AG04450 (cell line): ENCODE data around the gene CYP26B1. TPM values are rescaled to one million over a fixed set of nuclear protein-coding genes. Genes with fewer than 3 reads are reported as not detected.

ENCODE experiments used
- CTCF ChIA-PET: fragments of 300-600, 350-600 bp; formaldehyde crosslinking; extraction: SDS; loops from one replicate; lab custom pipeline; 2022; ENCODE audit warnings: antibody characterized with exemption, inconsistent platforms; lab: Charles Lee
- POLR2A ChIA-PET: fragments of 350-600 bp; formaldehyde crosslinking; extraction: SDS; loops from one replicate; lab custom pipeline; 2021; ENCODE audit warnings: antibody characterized with exemption, inconsistent platforms; lab: Yijun Ruan, JAX
- DNase-seq: peaks from one replicate; pipeline ENCODE4 v3.0.0-alpha.2; 2011; ENCODE audit warnings: low read depth, low spot score
- H3K27ac ChIP-seq: one replicate; pipeline ENCODE4 v1.5.1; 2012; ENCODE audit warnings: low read depth, low read length, control low read depth
- H3K27me3 ChIP-seq: one replicate; pipeline ENCODE4 v1.6.0; 2012; ENCODE audit warnings: low read length; ENCODE audit not compliant: control insufficient read depth, insufficient read depth
- H3K4me3 ChIP-seq: 2 replicates; pipeline ENCODE4 v1.5.1; 2011; ENCODE audit warnings: mild to moderate bottlenecking, low read depth, low read length, control low read depth
- H3K9me3 ChIP-seq: 2 replicates; pipeline ENCODE4 v1.5.1; 2012; ENCODE audit warnings: low read length; ENCODE audit not compliant: control insufficient read depth, insufficient read depth
- polyA plus RNA-seq: library from polyadenylated mRNA; depleted of rRNA; stranded (reverse); fragments of >200 nt; gene quantifications from 2 replicates; pipeline ENCODE4 v1.2.3, GENCODE V29; 2011
- TF ChIP-seq, protein P1 (sequence below): IDR thresholded peaks from 2 replicates; pipeline ENCODE4 v1.5.1; 2011; ENCODE audit warnings: low read depth, low read length, control low read depth, inconsistent platforms

Gene CYP26B1
- polyA plus RNA-seq, 1 experiment, result 0.01 TPM

GRCh38 chr2:72141881-72142451 is 5.7 kb downstream of the CYP26B1 start:
- H3K4me3 ChIP-seq, result no peak overlapping the region
- DNase-seq, result no peak
- H3K27me3 ChIP-seq, result peaks cover 70% of the 10 kb centered on the region
- H3K9me3 ChIP-seq, result peaks cover 18% of the 10 kb centered on the region
- H3K27ac ChIP-seq, result no peak overlapping the region
- ChIA-PET CTCF (no interaction called here), POLR2A (no interaction called here)
- TF ChIP-seq, protein P1, sequence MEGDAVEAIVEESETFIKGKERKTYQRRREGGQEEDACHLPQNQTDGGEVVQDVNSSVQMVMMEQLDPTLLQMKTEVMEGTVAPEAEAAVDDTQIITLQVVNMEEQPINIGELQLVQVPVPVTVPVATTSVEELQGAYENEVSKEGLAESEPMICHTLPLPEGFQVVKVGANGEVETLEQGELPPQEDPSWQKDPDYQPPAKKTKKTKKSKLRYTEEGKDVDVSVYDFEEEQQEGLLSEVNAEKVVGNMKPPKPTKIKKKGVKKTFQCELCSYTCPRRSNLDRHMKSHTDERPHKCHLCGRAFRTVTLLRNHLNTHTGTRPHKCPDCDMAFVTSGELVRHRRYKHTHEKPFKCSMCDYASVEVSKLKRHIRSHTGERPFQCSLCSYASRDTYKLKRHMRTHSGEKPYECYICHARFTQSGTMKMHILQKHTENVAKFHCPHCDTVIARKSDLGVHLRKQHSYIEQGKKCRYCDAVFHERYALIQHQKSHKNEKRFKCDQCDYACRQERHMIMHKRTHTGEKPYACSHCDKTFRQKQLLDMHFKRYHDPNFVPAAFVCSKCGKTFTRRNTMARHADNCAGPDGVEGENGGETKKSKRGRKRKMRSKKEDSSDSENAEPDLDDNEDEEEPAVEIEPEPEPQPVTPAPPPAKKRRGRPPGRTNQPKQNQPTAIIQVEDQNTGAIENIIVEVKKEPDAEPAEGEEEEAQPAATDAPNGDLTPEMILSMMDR, result no peak

DNA sequence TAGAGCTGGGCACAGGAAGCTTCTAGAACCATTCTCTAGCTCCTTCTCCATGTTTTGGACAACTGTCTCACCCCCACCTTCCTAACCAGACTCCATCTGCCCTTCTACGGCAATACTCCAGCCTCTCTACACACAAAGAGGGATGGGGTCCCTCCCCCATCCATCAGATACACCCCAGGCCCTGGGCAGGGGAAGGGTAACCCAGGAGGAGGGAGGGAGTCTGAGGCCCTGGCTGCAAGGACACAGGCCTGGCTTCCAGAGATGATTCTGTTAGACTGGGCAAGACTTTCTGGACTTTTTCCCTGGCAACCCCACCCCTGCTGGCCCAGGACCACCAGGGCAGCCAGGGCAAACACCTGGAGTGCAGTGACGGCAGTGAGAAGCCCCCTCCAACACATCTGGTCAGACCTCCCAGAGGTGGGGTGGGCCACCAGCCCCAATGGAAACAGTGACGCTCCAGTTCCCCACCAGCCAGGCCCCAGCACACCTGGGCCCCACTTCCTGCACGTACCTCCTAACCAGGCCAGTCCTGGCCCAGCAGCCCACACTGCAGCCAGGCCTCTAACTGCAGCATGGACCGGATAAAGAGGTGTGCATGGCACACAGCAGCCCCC is 6.5 kb downstream of the CYP26B1 start:
- no peak for DNase-seq
- TF ChIP-seq, protein P1, result no peak
- POLR2A ChIA-PET, result no interaction called here
- Histone ChIP-seq H3K27ac (no peak overlapping the region), H3K4me3 (no peak overlapping the region), H3K9me3 (peaks cover 10% of the 10 kb centered on the region), H3K27me3 (peaks cover 61% of the 10 kb centered on the region)
- CTCF ChIA-PET, result no interaction called here

- H3K27ac ChIP-seq, result no peak overlapping the region
- peaks cover 9% of the 10 kb centered on the region for H3K9me3 ChIP-seq
- H3K27me3 ChIP-seq, result peaks cover 56% of the 10 kb centered on the region
- no peak for DNase-seq
- POLR2A ChIA-PET, result no interaction called here
- H3K4me3 ChIP-seq, result no peak overlapping the region
- TF ChIP-seq, protein P1, result no peak
- CTCF ChIA-PET, result no interaction called here
Measured at GRCh38 chr2:72140621-72140960, 7.1 kb downstream of the CYP26B1 start.

DNA sequence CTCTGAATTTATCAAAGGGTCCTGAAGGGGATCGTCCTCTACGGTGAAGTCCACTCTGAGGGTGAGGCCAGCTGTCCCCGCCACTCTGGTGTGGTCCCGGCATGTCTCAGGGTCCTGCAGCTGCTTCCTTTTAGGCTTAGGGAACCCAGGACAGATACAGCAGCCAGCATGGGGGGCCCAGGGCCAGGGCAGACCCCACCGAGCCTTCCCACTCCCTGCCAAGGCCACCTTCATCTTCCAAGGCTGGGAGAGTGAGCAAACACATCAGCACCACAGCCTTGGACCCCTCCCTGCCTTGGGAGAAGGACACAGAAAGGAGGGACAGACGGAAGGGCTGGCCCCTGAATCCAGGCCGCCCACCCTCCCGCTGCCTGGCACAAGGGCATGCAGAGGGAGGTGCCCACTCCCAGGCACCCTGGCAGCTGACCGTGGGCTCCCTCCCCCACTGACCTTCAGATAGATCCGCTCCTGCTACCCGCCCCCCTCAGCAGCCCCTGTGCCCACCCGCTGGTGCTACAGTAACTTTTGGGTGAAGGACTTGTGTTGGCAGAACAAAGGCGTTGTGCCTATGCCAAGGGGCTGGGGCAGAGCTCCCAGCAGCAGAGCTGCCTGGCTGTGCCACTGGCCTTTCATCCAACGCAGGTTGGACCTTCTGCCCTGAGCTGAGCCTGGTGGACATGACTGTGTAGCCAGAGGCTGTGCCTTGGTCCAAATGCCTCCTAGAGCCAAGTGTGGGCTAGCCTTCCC is 7.6 kb downstream of the CYP26B1 start:
- POLR2A ChIA-PET, result no interaction called here

More for the DNA sequence above, 7.6 kb downstream of the CYP26B1 start:
- CTCF ChIA-PET, result no interaction called here
- H3K27ac ChIP-seq, result no peak overlapping the region
- peaks cover 9% of the 10 kb centered on the region for H3K9me3 ChIP-seq
- DNase-seq, result no peak
- TF ChIP-seq, protein P1, result no peak
- H3K4me3 ChIP-seq, result no peak overlapping the region
- peaks cover 51% of the 10 kb centered on the region for H3K27me3 ChIP-seq
